GM13977 (cell line): ENCODE results near the gene CDH4.

ENCODE experiments used
- DNase-seq: peaks from one replicate; pipeline ENCODE4 v3.0.0; 2012; ENCODE audit warnings: low spot score
- in situ Hi-C: fragments of 300-500 bp; cut with MboI; formaldehyde crosslinking; loops from one replicate; pipeline ENCODE4 v1.12.0; 2022; ENCODE audit warnings: low sequenced_read_pairs, low pct_unique_long_range_greater_than_20kb, mixed read lengths, inconsistent platforms; ENCODE audit not compliant: unreplicated experiment
- TF ChIP-seq, protein P1 (sequence below): IDR thresholded peaks from 2 replicates; pipeline ENCODE4 v1.5.1; 2012; ENCODE audit warnings: mild to moderate bottlenecking, control low read depth; ENCODE audit not compliant: insufficient read depth; ENCODE audit errors: extremely low read depth, missing control alignments

Gene CDH4

DNA sequence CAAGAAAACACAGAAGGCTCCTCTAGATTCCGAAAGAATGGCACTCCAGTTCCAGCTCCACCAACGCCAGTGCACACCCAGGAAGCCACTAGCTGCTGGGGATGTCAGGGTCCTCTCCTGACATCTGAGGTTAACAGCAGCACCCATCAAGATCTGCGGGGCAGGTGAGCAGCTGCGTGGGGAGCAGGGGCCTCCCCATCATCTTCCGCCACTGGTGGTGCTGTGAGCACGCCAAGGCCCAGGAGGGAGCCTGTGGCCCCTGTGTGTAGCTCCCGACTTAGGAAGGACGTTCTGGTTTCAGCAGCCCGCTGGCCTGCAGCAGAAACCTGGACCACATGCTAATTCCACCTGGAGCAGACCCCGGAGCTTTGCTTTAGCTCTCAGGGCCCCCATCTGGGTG is 427.4 kb downstream of the CDH4 start:
- TF ChIP-seq, protein P1, sequence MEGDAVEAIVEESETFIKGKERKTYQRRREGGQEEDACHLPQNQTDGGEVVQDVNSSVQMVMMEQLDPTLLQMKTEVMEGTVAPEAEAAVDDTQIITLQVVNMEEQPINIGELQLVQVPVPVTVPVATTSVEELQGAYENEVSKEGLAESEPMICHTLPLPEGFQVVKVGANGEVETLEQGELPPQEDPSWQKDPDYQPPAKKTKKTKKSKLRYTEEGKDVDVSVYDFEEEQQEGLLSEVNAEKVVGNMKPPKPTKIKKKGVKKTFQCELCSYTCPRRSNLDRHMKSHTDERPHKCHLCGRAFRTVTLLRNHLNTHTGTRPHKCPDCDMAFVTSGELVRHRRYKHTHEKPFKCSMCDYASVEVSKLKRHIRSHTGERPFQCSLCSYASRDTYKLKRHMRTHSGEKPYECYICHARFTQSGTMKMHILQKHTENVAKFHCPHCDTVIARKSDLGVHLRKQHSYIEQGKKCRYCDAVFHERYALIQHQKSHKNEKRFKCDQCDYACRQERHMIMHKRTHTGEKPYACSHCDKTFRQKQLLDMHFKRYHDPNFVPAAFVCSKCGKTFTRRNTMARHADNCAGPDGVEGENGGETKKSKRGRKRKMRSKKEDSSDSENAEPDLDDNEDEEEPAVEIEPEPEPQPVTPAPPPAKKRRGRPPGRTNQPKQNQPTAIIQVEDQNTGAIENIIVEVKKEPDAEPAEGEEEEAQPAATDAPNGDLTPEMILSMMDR, result no peak
- in situ Hi-C loops, result no loop called here
- DNase-seq, result no peak

DNA sequence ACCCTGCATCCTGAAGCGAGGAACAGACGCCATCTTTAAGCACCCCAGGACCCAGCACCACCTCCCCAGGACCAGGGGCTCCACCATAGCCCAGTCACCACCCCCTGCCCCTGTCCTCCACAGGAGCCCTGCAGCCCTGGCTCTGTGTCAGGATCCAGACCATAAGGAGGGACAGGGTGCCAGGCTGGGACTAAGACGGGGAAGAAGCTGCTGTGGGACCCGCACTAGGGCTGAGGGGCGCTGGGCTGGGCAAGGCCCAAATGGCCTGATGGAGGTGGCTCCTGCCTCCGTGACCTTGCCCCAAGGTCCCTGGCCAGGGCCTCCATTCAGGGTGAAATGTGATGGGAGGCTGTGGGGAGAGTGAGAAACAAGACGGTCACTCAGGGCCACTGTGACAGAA is 428.0 kb downstream of the CDH4 start:
- no peak for DNase-seq
- in situ Hi-C loops, result no loop called here
- TF ChIP-seq, protein P1, result no peak

DNA sequence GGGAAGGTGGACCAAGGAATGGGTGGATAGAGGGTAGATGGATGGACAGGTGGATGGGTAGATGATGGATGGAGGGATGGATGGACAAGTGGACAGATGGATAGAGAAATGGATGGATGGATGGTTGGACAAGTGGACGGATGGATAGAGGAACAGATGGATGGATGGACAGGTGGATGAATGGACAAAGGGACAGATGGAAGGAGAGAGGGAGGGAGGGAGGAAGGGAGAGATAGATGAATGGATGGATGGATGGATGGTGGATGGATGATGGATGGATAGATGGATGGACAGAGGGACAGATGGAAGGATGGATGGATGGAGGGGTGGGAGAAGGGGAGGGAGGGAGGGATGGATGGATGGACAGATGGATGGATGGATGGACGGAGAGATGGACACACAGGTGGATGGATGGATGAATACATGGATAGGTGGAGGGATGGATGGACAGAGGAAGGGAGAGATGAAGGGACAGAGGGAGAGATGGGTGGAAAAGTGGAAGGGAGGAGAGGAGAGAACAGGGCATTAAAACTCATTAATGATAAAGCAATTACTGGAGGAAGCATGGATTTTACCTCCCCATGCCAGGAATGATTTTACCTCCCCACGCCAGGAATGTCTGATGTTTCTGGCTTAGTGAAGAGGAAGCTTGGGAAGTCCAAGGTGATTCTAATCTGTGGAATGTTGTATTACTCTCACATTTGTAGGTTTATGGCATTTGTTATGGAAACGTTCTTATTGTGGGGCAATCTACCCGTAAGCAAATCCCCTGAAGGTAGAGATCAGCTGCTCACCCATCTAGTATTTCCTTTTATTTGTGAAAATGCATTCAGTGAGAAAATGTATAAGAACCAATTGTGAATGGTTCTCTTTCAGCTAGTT is 430.3 kb downstream of the CDH4 start:
- TF ChIP-seq, protein P1, result no peak
- in situ Hi-C loops, result no loop called here

DNA sequence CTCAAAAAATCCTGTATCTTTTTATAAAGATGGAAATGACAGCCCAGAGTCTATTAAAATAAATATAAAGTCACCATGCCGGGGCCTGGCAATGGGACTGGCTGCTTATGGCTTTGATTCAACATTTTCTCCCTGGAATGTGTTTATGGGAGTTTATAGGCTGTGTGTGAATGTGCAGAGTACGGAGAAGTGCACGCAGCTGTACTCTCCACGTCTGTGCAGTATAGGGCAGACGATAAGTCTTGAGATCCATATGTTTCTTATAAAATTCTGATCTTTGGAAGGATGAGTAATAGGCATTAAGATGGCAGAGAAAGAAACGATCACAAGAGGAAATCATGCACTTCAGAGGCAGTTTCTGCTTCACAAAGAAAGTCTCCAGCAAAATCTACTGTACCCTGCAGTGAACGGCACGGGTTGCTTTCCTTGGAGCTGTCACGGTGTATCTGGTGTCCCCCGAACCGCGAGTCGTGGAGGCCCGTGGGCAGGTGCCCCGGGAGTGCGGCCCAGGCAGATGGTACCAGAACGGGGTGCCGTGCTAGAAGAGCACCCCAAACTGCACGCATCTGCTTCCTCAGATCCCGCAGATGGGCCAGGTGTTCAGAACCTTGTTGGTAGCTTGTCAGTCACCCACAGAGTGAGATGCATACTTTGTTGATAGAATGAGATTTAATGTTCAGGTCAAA is 431.1 kb downstream of the CDH4 start:
- no peak for DNase-seq
- TF ChIP-seq, protein P1, result no peak
- in situ Hi-C loops, result no loop called here

More for the DNA sequence above, 430.3 kb downstream of the CDH4 start:
- DNase-seq, result no peak

DNA sequence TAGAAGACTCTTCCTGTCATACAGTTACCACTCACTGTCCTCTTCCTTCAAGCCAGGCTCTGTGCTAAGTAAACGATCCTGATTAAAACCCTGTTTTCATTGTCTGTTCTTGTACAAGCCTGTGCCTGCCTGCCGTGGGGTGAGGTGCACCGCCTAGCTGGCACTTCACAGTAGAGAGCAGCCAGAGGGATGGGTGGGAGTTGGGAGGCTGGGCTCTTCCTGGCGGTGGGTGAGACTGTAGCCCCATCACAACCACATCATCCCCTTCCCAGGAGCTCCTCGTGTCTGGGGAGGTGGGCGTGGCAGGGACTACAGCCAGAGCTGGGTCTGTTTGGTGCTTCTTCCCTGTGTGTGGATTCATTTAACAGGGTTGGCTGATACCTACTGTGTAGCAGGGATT is 431.7 kb downstream of the CDH4 start:
- DNase-seq, result no peak
- TF ChIP-seq, protein P1, result no peak
- in situ Hi-C loops, result no loop called here

DNA sequence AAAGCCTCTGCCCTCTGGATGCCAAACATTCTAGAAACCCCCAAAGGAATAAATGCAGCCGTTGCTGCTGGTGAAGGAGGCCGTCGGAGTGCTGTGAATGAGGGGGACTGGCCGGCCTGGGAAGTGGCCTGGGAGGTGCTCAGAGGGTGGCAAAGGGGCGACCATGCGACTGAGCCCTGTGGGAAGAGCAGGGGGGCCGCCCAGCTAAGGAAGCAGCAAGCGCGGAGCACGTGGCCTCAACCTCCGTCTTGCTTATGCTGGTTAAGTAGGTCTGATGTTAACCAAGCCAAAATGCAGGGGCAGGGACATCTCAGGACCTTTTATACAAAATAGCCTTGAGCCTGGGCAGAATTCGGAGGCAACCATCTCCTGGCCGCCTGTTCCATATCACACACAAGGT is 432.1 kb downstream of the CDH4 start:
- TF ChIP-seq, protein P1, result no peak
- in situ Hi-C loops, result no loop called here
- DNase-seq, result no peak
